ENCODE data around the gene KRTAP10-7.

- TF ChIP-seq, protein P1, sequence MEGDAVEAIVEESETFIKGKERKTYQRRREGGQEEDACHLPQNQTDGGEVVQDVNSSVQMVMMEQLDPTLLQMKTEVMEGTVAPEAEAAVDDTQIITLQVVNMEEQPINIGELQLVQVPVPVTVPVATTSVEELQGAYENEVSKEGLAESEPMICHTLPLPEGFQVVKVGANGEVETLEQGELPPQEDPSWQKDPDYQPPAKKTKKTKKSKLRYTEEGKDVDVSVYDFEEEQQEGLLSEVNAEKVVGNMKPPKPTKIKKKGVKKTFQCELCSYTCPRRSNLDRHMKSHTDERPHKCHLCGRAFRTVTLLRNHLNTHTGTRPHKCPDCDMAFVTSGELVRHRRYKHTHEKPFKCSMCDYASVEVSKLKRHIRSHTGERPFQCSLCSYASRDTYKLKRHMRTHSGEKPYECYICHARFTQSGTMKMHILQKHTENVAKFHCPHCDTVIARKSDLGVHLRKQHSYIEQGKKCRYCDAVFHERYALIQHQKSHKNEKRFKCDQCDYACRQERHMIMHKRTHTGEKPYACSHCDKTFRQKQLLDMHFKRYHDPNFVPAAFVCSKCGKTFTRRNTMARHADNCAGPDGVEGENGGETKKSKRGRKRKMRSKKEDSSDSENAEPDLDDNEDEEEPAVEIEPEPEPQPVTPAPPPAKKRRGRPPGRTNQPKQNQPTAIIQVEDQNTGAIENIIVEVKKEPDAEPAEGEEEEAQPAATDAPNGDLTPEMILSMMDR (IDR thresholded peaks at IDR 0.05; ENCODE audit: low read depth, low read length, poor library complexity, severe bottlenecking), result no peak
- TF ChIP-seq EZH2phosphoT487 (IDR thresholded peaks at IDR 0.05; ENCODE audit: borderline replicate concordance, low read length), result no peak
Measured at GRCh38 chr21:44581158-44581557, 19.2 kb upstream of the KRTAP10-7 start.
